ENCODE results near the gene MRPS35.

Gene MRPS35

GRCh38 chr12:27710592-27711316, at the start of gene MRPS35:
MRPS35 (plus strand) TSS chr12:27710832; CDS start chr12:27710844, 12 bp downstream.
- peak; percentile 88 for DNase-seq

- no peak for DNase-seq
These were observed 44.9 kb upstream of the MRPS35 start for GRCh38 chr12:27665704-27666103.

DNA sequence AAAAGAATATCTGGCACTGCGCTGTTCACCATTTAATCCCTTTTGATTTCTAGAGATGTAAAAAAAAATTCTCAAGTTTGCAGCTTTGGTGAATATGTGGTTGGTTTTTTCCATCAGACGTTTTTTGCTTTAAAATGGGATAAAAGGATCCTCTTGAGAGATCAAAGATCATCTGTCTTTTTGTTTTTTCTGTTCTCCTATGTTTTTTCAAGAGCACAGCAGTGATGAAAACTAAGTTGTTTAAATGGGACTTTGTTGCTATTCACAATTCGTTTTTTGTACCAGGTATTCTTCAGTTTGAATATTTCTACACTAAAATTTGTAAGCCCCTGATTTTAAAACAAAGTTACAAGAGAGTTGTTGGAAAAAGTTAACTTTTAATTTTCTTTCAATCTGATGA, 44.1 kb upstream of the MRPS35 start:
- no peak for DNase-seq

GRCh38 chr12:27667540-27667939, 43.1 kb upstream of the MRPS35 start:
- no peak for DNase-seq

GRCh38 chr12:27672051-27672450, 38.6 kb upstream of the MRPS35 start:
- DNase-seq: no peak

- DNase-seq: no peak
These were observed 38.0 kb upstream of the MRPS35 start for GRCh38 chr12:27672643-27673042.

GRCh38 chr12:27673101-27673718, 37.4 kb upstream of the MRPS35 start:
- DNase-seq: no peak

GRCh38 chr12:27674989-27675388, 35.6 kb upstream of the MRPS35 start:
- no peak for DNase-seq

- DNase-seq: no peak
These were observed 30.0 kb upstream of the MRPS35 start for GRCh38 chr12:27680619-27681018.

DNA sequence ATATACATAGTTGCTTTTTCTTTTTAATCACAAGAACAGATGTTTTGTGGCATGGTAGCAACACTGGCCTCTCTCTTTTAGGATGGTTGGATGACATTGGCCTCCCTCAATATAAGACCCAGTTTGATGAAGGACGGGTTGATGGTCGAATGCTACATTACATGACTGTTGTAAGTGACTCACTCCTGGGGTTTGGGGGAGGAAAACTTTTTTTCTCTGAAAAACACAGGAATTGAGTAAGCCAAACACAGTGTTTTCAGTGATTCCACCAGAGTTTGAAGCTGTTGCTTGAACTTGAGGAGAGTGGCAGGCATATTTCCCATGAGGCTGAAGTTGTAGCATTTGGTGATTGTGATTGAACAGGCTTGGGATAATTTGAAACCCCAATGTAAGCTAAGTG, 28.1 kb upstream of the MRPS35 start:
- no peak for DNase-seq

DNA sequence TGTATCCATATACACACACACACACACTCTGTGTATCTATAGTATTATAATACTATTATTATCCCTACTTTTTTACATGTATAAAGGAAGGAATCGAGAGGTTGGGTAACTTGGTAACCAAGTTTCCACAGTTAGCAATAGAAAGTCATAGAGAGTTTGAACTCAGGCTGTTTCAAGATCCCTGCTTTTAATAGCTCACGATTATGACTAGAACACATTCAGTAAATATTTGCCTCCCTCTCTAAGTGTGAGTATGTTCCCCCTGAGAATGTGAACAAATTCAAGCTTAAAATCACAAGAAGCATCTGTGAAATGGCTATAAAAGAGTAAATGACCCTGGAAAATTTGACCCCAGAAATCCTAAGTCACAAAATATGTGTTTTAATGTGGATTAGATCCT, 25.4 kb upstream of the MRPS35 start:
- no peak for DNase-seq

- DNase-seq: no peak
These were observed 24.5 kb upstream of the MRPS35 start for GRCh38 chr12:27686147-27686546.

DNA sequence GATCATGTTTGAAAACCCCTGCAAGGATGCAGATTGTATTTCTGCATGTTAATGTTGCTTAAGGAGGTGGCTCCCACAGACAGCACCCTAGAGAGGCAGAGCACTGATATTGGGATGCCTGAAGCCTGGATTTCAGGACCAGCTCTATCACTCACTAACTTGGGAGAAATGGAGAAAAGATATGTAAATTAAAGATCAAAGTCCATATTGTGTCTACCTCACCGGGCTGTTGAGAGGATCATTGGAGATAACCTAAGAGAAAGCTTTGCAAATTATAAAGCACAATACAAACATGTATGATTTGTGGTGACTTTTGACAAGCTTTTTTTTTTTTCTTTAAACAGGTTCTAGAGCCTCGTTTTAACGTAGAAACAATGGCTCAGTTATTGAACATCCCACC, 22.0 kb upstream of the MRPS35 start:
- no peak for DNase-seq

DNA sequence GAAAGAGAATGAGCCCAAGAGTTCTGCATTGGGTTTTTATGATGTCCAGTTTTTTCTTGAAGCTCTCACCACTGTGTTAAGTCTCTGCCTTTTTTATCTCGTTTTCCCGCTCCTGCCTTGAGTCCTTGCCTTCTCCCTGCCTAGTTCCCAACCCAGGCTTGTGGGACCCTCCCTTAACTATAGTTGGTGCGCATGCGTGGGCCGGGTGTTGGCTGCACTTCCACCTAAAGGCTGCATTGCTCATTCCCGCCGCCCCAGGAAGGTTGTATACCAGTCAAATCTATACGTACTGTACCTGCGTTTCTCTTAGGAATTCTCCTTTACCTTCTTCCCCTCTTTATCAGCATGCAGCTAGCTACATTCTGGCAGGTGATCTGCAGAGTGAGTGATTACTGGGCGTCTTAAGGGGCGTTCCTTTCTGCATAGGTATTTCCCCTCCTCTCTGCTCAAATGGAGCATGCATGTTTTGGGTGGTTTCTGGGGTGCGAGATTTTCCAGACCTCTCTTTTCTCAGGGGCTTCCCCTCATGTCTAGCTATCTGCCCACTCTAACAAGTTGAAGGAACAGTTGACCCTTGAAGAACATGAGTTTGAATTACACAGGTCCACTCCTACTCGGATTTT, 21.0 kb upstream of the MRPS35 start:
- no peak for DNase-seq

DNA sequence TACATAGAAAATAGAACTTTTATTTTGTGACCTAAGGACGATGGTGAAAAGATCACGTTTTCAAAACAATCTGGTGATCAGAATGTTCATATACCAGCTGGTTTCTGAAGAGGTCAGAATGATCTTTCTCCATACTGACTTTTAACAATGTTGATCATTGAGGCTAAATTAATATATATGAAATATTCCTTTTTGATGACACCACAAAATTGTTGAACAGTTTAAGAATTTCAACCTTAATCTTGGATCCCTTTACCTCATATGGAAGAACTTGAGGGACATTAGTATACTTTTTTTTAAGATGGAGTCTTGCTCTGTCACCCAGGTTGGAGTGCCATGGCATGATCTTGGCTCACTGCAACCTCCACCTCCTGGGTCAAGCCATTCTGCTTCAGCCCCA, 17.2 kb upstream of the MRPS35 start:
- DNase-seq: no peak

DNA sequence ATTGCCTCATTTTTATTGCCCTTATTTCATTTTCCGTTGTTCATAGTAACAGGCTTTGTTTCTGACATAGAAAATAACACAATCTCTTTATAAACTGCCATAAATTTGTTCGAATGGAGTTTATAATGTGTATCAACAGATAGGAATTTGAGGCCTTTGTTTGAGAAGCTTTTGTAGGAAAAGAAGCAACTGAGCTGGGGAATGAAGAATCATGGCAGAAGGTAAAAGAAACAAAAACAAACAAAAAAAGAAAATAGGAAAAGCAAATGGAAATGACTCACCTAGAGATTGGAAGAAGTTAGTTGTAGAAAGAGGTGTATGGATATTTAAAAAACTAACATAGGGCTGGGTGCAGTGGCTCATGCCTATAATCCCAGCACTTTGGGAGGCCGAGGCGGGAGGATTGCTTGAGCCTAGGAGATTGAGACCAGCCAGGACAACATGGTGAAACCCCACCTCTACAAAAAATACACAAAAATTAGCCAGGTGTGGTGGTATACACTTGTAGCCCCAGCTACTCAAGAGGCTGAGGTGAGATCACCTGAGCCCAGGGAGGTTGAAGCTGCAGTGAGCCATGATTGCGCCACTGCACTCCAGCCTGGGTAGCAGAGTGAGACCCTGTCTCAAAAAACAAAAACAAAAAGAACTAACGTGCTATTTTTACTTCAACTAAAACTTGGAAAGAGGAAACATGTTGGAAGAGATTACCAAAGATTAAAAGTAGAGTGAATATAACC, 14.9 kb upstream of the MRPS35 start:
- no peak for DNase-seq

DNA sequence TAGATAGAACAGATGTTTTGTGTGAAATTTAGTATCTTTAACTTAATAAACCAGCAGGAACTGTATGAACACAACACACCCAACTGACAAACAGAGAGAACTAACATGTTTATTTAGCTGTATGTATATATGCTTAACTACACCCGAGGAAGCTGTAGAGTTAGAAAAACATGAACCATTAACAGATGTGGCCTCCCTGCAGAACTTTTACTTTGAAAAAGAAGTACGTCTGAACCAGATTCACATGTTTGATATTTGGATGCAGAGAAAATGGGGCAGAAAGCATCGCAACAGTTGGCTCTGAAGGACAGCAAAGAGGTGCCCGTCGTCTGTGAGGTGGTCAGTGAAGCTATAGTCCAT, 14.4 kb upstream of the MRPS35 start, which contains the start of gene REP15:
Gene REP15 (plus strand): TSS at position 155 of the 360 bp plus-strand sequence. CDS start 116 bp downstream, at position 271.
- DNase-seq: no peak

GRCh38 chr12:27696864-27697564, 13.6 kb upstream of the MRPS35 start:
- DNase-seq: no peak

DNA sequence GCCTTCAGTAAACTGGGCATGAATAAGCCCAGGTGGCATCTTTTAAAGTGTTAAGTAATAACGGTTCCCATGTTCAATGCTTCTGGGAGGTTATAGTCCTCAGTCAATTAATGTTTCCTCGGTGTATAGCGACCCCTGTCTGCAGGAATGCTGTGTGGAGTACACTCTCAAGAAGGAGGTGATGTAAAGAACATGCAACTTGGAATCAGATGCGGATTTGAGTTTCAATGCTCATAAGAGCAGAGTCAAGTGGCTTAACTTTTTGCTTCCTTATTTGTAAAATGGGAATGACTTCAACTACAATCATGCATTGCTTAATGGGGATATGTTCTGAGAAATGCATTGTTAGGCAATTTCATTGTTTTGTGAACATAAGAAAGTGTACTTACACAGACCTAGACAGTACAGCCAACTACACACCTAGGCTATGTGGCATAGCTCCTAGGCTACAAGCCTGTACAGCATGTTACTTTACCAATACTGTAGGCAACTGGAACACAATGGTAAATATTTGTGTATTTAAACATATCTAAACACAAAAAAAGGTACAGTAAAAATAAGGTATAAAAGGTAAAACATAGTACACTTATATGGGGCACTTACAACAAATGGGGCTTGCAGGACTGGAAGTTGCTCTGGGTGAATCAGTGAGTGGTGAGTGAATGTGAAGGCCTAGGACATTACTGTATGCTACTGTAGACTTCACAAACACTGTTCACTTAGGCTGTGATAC, 6.7 kb upstream of the MRPS35 start:
- peak; percentile 62 to 66 for DNase-seq

GRCh38 chr12:27705263-27705662, 5.4 kb upstream of the MRPS35 start:
- no peak for DNase-seq

DNA sequence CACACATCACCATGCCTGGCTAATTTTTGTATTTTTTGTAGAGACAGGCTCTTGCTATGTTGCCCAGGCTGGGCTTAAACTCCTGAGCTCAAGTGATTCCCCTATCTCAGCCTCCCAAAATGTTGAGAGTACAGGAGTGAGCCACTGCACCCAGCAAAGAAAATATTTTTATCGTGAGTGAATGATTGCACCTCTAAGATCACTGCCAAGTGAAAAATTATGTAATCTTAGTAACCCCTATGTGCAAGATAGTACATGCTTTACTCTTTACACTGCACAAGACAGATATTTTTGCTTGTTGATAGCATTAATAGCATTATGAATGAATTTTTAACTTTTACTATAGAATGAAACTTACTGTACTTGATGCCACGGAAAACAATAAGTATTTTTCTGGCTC, 3.4 kb upstream of the MRPS35 start:
- DNase-seq: no peak

All from activated CD4-positive, alpha-beta T cell treated with anti-CD3 and anti-CD28 coated beads, Interleukin-2, amount 50 U/mL, for 4 hours (primary cell).